KOPT-K1 (cell line): ENCODE measurements around the gene SUGCT.
"Not testable (repeated sequence)": the region's sequence is repeated elsewhere in the genome, so short reads cannot be mapped to it uniquely, and the experiment has no call there.

ENCODE experiments used
- H3K27ac ChIP-seq: fragments of 200-600 bp; sonication (generic); 2 replicates; pipeline ENCODE4 v1.5.1; 2016; ENCODE audit warnings: antibody characterized with exemption, mild to moderate bottlenecking, low read depth, low read length; ENCODE audit not compliant: poor library complexity, severe bottlenecking
- H3K36me3 ChIP-seq: fragments of 200-600 bp; sonication (generic); 2 replicates; pipeline ENCODE4 v1.5.1; 2017; ENCODE audit warnings: antibody characterized with exemption, mild to moderate bottlenecking, low read length, moderate library complexity; ENCODE audit not compliant: insufficient read depth
- H3K9me3 ChIP-seq: fragments of 200-600 bp; sonication (generic); 2 replicates; pipeline ENCODE4 v1.5.1; 2017; ENCODE audit warnings: antibody characterized with exemption, low read length, mild to moderate bottlenecking; ENCODE audit not compliant: insufficient read depth, poor library complexity, severe bottlenecking

SUGCT gene

GRCh38 chr7:40400525-40400924, 265.7 kb downstream of the SUGCT start:
- H3K27ac ChIP-seq, result no peak overlapping the region
- H3K9me3 ChIP-seq, result no peaks in the 10 kb centered on the region
- no peaks in the 10 kb centered on the region for H3K36me3 ChIP-seq

- no peaks in the 10 kb centered on the region for H3K9me3 ChIP-seq
- H3K27ac ChIP-seq, result no peak overlapping the region
Measured at GRCh38 chr7:40401406-40401805, 266.6 kb downstream of the SUGCT start.

GRCh38 chr7:40402661-40403060, 267.9 kb downstream of the SUGCT start:
- no peak overlapping the region for H3K27ac ChIP-seq

More at GRCh38 chr7:40401406-40401805, 266.6 kb downstream of the SUGCT start:
- no peaks in the 10 kb centered on the region for H3K36me3 ChIP-seq

GRCh38 chr7:40403703-40404476, 269.1 kb downstream of the SUGCT start:
- Histone ChIP-seq H3K27ac (no peak overlapping the region), H3K9me3 (no peaks in the 10 kb centered on the region), H3K36me3 (no peaks in the 10 kb centered on the region)

More at GRCh38 chr7:40402661-40403060, 267.9 kb downstream of the SUGCT start:
- Histone ChIP-seq H3K36me3 (no peaks in the 10 kb centered on the region), H3K9me3 (no peaks in the 10 kb centered on the region)

- H3K9me3 ChIP-seq, result no peaks in the 10 kb centered on the region
- no peaks in the 10 kb centered on the region for H3K36me3 ChIP-seq
- H3K27ac ChIP-seq, result no peak overlapping the region
Measured at GRCh38 chr7:40405991-40406390, 271.2 kb downstream of the SUGCT start.

GRCh38 chr7:40412323-40412722, 277.5 kb downstream of the SUGCT start:
- Histone ChIP-seq H3K27ac (no peak overlapping the region), H3K9me3 (no peaks in the 10 kb centered on the region), H3K36me3 (no peaks in the 10 kb centered on the region)

GRCh38 chr7:40414704-40415103, 279.9 kb downstream of the SUGCT start:
- H3K27ac ChIP-seq, H3K36me3 ChIP-seq, H3K9me3 ChIP-seq: not testable (repeated sequence)

- no peak overlapping the region for H3K27ac ChIP-seq
- H3K9me3 ChIP-seq, result no peaks in the 10 kb centered on the region
- H3K36me3 ChIP-seq, result no peaks in the 10 kb centered on the region
Measured at GRCh38 chr7:40418448-40418847, 283.6 kb downstream of the SUGCT start.

- Histone ChIP-seq H3K9me3 (no peaks in the 10 kb centered on the region), H3K27ac (no peak overlapping the region), H3K36me3 (no peaks in the 10 kb centered on the region)
Measured at GRCh38 chr7:40418983-40419382, 284.2 kb downstream of the SUGCT start.

GRCh38 chr7:40419806-40420205, 285.0 kb downstream of the SUGCT start:
- H3K27ac ChIP-seq, result no peak overlapping the region
- H3K9me3 ChIP-seq, result no peaks in the 10 kb centered on the region
- no peaks in the 10 kb centered on the region for H3K36me3 ChIP-seq

- H3K27ac ChIP-seq, result no peak overlapping the region
- no peaks in the 10 kb centered on the region for H3K9me3 ChIP-seq
- H3K36me3 ChIP-seq, result no peaks in the 10 kb centered on the region
Measured at GRCh38 chr7:40421433-40421832, 286.6 kb downstream of the SUGCT start.

- Histone ChIP-seq H3K36me3 (no peaks in the 10 kb centered on the region), H3K9me3 (no peaks in the 10 kb centered on the region), H3K27ac (no peak overlapping the region)
Measured at GRCh38 chr7:40425696-40426095, 290.9 kb downstream of the SUGCT start.

- H3K9me3 ChIP-seq, result no peaks in the 10 kb centered on the region
- no peaks in the 10 kb centered on the region for H3K36me3 ChIP-seq
- H3K27ac ChIP-seq, result no peak overlapping the region
Measured at GRCh38 chr7:40428421-40428820, 293.6 kb downstream of the SUGCT start.

GRCh38 chr7:40429826-40430225, 295.0 kb downstream of the SUGCT start:
- Histone ChIP-seq H3K9me3 (no peaks in the 10 kb centered on the region), H3K36me3 (no peaks in the 10 kb centered on the region), H3K27ac (no peak overlapping the region)

GRCh38 chr7:40432046-40432445, 297.2 kb downstream of the SUGCT start:
- no peaks in the 10 kb centered on the region for H3K36me3 ChIP-seq
- H3K9me3 ChIP-seq, result no peaks in the 10 kb centered on the region
- H3K27ac ChIP-seq, result no peak overlapping the region

- Histone ChIP-seq H3K27ac (no peak overlapping the region), H3K9me3 (peaks cover 4% of the 10 kb centered on the region), H3K36me3 (no peaks in the 10 kb centered on the region)
Measured at GRCh38 chr7:40436710-40437109, 301.9 kb downstream of the SUGCT start.
